ENCODE measurements around the gene JSRP1.

JSRP1 gene

DNA sequence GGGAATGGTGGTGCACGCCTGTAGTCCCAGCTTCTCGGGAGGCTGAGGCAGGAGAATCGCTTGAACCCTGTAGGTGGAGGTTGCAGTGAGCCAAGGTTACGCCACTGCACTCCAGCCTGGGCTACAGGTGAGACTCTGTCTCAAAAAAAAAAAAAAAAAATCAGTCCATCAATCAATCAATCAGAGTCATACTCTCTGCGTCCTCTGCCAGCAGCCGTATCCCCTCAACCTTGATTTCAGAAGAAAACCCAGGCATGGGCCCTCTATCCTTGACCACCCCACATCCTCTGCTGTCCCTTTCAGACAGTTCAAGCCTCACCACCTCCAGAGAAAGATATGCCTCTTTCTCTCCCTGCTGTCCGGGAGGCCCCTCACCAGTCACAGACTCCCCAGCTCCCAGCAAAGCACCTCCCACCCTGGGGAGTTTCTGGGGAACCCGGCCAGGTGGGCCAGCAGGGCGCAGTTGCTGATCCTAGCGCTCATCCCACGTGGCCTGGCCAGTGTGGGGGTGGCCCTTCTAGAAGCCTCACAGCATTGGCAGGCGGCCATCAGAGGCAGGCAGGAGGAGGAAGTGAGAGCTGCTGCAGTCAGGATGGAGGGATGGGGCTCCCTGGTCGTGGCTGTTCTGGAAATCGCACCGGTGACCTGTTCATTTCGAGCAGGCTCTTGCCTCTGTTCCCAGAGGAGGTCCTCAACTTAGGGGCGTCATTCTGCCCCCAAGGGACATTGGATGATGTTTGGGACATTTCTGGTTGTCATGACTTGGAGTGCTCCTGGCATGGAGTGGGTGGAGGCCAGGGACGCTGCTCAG, 10.2 kb upstream of the JSRP1 start:
- no peak for DNase-seq

DNA sequence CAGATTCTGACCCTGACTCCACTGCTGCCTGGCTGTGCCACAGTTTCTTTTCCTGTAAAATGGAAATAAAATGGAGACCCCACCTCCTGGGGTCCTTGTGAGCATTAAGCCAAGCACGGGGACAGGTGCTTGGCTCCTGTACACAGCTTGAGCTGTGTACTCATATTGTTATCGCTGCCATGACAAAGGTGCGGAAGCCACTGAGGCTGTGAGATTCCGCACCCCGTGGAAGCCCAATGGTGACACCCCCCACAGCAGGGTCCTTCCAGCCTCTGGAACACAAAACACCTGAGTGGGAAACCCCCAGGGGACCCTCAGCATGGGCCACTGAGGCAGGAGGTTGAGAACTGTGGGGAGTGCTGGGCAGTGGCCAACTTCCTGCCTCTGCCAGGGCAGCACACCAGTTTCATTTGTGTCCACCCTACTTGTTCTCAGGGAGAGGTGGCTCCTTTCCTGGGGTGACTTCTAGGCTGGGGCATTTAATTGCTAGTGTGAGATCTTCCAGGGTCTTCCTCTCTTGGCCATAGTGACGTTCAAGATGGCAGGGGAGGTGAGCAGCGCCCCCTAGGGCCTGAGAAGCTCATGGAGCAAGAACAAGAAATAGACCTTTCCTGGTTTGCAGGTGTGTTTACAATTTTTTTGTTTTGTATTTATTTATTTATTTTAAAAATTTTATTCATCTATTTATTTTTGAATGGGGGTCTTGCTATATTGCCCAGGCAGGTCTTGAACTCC, 5.4 kb upstream of the JSRP1 start:
- peak in 1 of 4 experiments; percentile 21 for DNase-seq

DNA sequence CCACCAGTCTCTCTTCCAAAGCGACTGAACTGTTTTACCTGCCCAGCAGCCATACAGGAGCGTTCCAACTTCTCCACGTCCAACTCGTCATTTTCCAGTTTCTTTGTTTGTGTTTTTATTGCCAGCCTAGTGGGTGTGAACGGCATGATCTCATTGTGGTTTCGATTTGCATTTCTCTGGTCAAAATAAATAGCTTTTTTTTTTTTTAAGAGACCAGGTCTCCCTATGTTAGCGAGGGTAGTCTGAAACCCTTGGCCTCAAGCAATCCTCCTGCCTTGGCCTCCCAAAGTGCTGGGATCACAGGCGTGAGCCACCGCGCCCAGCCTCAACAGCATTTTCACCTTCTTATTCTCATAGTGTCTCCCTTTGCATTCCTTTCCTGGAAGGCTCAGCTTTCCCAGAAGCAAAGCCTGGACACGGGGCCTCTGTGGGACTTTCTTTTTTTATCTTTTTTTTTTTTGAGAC, 4.2 kb upstream of the JSRP1 start:
- DNase-seq = no peak

DNA sequence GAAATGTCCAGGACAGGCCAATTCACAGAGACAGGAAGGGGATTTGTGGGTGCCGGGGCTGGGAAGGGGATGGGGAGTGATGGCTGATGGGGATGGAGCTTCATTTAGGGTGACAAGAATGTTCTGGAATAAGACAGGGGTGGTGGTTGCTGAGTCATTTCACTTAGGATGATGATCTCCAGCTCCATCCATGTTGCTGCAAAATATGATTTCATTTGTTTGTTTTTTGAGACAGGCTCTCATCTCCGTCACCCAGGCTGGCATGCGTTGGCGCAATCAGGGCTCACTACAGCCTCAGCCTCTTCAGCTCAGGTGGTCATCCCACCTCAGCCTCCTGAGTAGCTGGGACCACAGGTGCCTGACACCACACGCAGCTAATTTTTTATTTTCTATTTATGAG, 3.1 kb upstream of the JSRP1 start:
- DNase-seq = no peak

DNA sequence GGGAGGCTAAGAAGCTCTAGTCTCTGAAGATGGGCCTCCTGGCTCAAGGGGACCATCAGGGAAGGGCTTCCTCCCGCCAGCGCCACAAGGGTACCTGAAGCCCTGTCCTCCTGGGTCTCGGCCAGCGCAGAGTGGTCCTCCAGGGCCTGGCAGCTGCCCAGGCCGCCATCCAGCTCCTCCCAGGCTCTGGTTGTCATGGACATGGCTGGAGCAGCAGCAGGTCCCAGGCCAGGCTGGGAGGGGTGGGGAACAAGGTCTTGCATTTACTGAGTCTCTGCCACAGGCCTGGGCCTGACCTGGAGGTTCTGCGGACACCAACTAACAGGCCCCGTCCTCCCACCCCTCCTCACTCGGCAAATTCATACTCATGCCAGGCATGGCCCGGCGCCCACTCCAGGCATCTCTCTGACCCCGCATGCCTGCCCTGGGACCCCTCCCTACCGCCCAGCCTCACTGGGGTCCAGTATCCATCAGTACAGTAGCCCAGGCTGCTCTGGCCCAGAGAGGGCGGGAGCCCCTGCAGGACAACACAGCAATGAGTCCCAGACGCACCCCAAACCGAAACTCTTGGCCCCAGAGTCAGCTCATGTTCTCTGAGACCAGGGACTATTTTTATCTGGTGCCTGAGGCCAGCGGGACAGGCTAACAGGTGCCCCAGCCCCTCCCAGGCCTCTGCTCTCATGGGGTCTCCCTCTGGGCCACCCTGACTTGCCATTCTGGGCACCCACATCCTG, 938 bp downstream of the JSRP1 start:
- DNase-seq = no peak

DNA sequence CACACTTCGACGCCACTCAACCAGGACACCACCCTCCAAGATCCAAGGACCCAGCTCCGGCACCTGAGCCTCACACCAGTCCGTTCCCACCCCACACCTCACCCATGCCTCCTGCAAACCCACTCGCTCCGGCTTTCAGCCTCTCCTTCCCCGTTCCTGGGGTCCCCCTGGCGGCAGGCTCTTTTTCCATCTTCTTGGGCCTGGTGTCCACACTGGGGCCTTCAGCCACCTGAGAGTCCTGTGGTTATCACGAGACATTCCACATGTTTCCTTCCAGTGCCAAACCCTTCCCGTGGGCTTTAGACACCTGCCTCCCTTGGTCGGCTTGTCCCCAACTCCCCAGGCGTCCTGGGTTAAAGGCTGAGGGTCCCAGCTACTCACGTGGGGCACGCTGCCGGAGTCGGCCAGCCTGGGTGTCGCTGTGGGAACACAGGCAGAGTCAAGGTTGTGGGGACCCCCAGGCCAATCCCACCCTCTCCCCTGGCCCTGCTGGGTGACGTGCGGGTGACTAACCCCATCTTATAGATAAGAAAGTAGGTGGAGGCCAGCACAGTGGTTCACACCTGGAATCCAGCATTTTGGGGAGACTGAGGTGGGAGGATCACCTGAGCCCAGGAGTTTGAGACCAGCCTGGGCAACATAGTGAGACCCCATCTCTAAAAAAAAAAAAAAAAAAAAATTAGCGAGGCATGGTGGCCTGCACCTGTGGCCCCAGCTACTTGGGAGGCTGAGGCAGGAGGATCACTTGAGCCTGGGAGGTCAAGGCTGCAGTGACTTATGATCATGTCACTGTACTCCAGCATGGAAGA, 1.9 kb downstream of the JSRP1 start:
- DNase-seq = no peak

DNA sequence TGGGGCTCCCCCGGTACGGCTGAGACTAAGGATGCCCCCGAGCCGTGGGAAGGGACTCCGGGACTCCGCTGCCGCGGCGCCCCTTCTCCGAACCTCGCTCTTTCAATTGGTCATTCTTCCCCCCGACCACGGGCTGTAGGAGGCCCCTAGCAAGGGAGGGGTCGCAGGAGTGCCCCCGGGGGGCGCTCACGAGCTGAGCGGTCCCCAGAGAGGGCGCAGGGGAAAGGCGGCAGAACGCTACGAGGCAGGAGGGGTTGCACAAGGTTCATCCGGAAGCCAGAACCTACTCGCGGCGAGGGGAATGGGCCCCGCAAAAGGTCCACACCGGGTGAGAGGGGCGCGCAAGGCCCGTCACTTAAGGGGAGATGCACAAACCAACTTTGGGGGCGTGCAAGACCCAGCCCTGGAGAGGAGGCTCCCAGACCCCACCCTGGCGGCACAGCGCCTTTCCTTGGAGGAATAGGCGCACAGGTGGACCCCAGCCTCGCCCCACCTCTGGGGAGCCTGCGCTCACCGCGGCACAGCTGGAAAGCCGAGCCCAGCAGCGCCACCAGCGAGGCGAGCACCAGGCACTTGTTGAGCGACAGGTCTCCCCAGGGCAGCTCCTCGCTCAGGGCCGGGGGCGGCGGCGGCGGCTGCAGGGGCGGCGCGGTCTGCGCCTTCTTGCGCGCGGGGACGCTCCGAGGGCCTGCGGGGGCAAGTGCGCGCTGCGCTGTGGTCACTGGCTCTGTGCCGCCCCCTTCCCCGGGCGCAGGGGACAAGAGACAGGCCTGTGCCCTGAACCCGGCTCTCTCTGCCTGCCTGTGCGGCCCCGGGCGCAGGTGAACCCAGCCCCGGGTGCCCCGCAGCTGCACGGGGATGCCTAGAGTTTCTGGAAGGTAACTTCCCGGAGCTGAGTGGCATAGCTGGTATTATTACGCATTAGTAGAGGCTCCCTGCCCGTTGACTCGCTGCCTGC, 2.8 kb downstream of the JSRP1 start:
- peak in 2 of 4 experiments; percentile 43 to 47 for DNase-seq

DNA sequence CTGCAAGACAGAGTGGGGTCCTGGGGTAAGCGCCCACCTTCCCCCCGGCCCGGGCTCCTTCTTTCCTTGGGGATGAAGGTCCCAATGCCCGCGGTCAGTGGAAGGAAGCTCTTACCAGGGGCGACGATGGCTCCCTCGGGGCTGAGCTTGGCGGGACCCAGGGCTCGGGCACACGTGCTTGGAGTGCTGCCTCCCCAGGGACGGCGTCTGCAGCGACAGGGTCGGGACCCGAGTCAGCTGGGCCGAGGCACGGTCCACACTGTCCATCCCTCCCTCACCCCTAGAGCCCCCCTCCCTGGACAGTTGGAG, 3.5 kb downstream of the JSRP1 start:
- DNase-seq = no peak

DNA sequence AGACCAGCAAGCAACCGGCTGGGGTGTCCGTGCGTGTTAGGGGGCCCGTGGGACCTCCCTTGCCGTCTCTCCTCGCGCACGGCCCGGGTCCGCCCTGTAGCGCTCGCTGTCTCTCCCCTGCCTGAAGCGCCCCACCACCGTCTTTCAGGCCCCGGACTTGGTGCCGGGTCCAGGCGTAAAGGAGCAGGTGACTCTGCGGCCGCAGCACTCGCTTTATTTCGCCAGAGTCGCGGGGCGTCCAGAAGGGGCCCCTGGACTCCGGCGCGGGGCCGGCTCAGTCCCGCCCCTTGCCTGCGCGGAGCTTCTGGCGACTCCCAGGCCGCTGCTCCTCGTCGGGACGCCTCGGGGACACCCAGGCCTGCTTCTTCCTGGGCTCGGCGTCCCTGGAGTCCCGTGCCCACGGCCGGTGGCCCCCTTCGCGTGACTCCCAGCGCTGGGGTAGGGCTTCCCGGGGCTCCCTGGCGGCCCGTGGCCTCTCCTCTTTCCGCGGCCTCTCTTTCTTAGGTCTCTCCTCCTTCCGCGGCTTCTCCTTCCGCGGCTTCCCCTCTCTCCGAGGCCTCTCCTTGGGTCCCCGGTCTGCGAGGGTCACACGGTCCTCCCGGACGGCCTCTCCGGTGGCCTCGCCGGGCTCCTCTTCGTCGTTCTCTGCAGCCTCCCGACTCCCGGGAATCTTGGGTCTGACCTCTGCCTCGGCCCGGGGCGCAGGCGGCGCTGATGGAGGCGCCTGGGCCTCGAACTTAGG, 4.0 kb downstream of the JSRP1 start:
- DNase-seq = no peak

DNA sequence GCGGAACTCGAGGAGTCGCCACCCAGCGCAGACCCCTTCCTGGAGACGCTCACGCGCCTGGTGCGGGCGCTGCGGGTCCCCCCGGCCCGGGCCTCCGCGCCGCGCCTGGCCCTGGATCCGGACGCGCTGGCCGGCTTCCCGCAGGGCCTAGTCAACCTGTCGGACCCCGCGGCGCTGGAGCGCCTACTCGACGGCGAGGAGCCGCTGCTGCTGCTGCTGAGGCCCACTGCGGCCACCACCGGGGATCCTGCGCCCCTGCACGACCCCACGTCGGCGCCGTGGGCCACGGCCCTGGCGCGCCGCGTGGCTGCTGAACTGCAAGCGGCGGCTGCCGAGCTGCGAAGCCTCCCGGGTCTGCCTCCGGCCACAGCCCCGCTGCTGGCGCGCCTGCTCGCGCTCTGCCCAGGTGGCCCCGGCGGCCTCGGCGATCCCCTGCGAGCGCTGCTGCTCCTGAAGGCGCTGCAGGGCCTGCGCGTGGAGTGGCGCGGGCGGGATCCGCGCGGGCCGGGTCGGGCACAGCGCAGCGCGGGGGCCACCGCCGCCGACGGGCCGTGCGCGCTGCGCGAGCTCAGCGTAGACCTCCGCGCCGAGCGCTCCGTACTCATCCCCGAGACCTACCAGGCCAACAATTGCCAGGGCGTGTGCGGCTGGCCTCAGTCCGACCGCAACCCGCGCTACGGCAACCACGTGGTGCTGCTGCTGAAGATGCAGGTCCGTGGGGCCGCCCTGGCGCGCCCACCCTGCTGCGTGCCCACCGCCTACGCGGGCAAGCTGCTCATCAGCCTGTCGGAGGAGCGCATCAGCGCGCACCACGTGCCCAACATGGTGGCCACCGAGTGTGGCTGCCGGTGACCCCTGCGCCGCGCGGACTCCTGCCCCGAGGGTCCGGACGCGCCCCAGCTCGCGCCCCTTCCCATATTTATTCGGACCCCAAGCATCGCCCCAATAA, 4.8 kb downstream of the JSRP1 start:
- no peak for DNase-seq

DNA sequence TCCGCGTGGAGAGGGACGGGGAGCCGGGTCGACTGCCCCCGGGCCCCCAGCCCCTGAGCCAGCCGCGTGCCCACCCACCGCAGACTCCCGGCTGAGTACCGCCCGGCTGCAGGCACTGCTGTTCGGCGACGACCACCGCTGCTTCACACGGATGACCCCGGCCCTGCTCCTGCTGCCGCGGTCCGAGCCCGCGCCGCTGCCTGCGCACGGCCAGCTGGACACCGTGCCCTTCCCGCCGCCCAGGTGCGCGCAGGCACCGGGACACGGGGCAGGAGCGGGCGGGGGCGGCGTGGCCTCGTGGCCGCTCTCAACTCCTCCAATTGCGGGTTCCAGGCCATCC, 5.5 kb downstream of the JSRP1 start:
- DNase-seq = no peak

DNA sequence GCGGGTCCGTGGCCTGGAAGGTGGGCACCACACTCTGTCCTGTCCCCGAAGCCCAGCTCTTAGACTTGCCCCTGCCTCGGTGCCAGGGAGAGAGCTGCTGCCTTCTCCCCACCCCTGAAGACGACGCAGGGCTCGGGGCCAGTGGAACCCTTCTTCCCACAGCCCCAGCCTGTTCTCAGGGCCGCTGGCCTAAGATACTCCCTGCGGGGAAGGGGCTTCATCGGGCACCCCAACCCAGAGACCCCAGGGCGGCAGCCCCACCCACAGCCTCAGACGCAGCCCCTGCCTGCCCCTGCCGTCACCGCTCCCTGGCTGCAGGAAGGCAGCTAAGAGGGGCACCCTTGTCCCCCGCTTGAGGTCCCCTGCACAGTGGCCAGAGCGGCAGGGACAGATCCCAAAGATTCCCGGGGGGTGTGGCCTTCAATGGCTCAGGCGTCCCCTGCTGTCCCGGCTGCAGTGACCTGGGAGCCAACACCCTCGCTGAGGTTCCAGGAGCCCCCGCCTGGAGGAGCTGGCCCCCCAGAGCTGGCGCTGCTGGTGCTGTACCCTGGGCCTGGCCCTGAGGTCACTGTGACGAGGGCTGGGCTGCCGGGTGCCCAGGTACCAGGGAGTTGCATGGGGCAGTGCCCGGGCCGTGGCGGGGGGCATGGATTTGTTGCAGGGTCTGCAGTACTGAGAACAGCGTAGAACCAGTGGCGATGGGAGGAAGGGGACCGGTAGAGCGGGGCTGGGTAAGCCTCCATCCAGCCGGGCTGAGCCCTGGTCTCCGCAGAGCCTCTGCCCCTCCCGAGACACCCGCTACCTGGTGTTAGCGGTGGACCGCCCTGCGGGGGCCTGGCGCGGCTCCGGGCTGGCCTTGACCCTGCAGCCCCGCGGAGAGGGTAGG, 6.1 kb downstream of the JSRP1 start:
- no peak for DNase-seq

DNA sequence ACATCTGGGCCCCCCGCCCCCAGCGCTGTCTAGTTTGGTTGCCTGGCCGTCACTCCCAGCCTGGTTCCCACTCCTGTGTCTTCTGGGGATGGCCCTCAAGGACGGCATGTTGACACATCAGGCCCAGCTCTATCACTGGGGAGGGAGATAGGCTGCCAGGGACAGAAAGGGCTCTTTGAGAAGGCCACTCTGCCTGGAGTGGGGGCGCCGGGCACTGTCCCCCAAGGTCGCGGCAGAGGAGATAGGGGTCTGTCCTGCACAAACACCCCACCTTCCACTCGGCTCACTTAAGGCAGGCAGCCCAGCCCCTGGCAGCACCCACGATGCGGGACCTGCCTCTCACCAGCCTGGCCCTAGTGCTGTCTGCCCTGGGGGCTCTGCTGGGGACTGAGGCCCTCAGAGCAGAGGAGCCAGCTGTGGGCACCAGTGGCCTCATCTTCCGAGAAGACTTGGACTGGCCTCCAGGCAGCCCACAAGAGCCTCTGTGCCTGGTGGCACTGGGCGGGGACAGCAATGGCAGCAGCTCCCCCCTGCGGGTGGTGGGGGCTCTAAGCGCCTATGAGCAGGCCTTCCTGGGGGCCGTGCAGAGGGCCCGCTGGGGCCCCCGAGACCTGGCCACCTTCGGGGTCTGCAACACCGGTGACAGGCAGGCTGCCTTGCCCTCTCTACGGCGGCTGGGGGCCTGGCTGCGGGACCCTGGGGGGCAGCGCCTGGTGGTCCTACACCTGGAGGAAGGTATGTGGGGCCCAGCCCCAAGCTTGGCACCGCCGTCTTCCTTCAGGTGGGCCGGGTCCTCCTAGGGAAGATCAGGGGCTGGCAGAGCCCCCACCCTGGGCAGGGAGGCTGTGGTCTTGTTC, 7.0 kb downstream of the JSRP1 start, which contains the start of gene AMH:
TSS of gene AMH (plus strand) at position 314 of the 857 bp plus-strand sequence. CDS start at position 324, 10 bp downstream.
- no peak for DNase-seq

DNA sequence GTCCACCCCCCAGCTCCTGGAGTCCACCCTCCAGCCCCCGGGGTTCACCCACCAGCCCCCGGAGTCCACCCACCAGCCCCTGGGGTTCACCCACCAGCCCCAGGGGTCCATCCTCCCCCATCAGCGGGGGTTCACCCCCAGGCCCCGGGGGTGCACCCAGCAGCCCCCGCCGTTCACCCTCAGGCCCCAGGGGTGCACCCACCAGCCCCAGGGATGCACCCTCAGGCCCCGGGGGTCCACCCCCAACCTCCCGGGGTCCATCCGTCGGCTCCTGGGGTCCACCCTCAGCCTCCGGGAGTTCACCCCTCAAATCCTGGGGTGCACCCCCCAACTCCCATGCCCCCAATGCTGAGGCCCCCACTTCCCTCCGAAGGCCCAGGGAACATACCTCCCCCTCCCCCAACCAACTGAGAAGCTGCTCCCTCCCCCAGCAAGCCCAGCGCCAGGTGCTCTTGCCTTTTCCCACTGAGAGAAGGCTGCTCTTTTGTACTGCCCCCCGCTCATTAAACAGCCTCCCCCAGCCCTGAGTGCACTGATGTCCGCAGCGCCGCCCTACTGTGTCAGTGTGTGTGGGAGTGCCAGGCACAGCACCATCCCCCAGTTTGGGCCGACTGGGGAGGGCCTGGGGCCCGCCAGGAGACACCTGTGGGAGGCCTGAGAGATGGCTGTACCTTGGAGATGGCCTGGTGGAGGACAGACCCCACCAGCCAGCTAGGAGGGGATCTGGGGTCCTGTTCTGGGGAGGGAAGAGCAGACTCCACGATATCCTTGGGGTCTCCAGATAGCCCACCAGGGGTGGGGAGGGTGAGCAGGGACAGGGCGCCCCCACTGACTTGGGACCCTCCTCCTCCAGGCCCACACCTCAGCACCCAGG, 7.8 kb downstream of the JSRP1 start:
- DNase-seq = no peak

DNA sequence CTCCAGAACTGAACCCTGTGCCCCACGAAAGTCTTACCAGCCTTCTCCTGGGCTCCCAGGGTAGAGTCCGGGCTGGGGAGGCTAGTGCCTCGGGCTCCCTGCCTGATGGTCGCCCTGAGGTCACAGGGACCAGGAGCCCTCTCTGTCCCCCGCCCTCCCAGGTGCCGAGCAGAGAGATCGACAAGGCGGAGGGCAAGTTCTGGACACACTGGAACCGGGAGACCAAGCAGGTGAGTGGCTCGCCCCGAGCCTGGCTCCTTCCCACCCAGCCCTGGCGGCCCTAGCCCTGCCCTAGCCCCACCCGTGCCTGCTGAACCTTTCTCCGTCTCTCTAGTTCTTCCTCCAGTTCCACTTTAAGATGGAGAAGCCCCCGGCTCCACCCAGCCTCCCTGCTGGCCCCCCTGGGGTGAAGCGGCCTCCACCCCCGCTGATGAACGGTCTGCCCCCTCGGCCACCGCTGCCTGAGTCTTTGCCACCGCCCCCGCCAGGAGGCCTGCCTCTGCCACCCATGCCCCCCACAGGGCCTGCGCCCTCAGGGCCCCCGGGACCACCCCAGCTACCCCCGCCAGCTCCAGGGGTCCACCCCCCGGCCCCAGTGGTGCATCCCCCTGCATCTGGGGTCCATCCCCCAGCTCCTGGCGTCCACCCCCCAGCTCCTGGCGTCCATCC, 8.7 kb downstream of the JSRP1 start:
- no peak for DNase-seq

DNA sequence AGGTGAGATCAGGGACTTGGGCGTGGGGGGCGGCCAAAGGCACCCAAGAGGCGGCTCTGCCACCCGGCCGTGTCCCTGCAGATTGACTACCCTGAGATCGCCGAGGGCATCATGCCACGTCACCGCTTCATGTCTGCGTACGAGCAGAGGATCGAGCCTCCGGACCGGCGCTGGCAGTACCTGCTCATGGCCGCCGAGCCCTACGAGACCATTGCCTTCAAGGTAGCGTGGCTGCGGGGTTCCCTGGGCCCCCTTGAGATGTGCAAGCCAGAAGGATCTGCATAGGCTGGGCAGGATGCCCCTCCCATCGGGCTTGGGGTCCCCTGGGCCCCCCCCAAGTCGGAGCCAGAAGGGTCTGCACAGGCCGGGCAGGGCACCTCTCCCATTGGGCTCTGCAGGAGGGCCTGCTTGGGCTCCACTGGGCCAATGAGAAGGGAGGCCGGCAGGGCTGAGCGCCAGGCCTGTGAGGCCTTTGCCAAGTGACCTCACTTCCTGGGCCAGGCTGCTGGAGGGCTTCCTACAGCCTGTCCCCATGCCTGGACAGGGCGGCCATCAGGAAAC, 9.3 kb downstream of the JSRP1 start:
- DNase-seq = no peak
